ENCODE results near the gene RPS6KL1.

- no peak for TF ChIP-seq POLR2A (IDR thresholded peaks at IDR 0.05; ENCODE audit: low read length)
- no peak for TF ChIP-seq GATA1 (IDR thresholded peaks at IDR 0.05; ENCODE audit: low read depth, low read length)
Observed at GRCh38 chr14:74911221-74911620, 11.8 kb downstream of the RPS6KL1 start.

Measured in erythroblast (primary cell).